Panc1 (cell line): ENCODE measurements around the gene ZNF32.

Source experiments
- POLR2AphosphoS5 ChIP-seq: IDR thresholded peaks from 2 replicates; pipeline ENCODE4 v1.6.1; 2012; ENCODE audit warnings: mild to moderate bottlenecking, low read depth, low read length, moderate library complexity
- TCF7L2 ChIP-seq: IDR thresholded peaks from 2 replicates; pipeline ENCODE4 v1.6.1; 2011; ENCODE audit warnings: mild to moderate bottlenecking, low read depth, low read length, inconsistent platforms
- TF ChIP-seq, protein P1 (sequence below): fragments of 450-650 bp; IDR thresholded peaks from 2 replicates; pipeline ENCODE4 v1.5.1; 2017; ENCODE audit warnings: mild to moderate bottlenecking
- TF ChIP-seq, protein P2 (sequence below), 2 experiments: IDR thresholded peaks; 2 replicates each; pipeline ENCODE4 v1.6.1; 2011 to 2012; ENCODE audit warnings: low read depth in 2 of 2, control low read depth in 1 of 2, low read length in 1 of 2, mild to moderate bottlenecking in 1 of 2, moderate library complexity in 1 of 2; ENCODE audit not compliant: insufficient read depth in 1 of 2

DNA sequence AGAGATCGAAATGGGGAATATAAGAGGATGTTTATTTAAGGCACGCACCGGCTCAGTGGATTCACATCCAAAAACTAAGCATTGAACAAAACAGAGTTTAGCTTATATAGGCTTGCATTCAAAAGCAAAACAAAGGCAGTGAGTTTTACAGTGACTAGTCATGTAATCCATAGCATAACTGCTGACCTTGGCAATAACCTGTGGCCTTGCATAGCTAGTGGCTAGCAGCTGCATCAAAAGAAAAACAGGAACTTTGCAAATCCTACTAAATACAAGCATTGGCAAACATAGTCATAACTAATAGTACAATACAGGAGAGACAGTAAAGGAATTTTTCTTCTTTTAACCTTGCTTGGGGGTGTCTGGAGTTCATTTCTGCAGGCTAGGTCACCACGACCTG is 52.1 kb downstream of the ZNF32 start:
- TF ChIP-seq, protein P1, sequence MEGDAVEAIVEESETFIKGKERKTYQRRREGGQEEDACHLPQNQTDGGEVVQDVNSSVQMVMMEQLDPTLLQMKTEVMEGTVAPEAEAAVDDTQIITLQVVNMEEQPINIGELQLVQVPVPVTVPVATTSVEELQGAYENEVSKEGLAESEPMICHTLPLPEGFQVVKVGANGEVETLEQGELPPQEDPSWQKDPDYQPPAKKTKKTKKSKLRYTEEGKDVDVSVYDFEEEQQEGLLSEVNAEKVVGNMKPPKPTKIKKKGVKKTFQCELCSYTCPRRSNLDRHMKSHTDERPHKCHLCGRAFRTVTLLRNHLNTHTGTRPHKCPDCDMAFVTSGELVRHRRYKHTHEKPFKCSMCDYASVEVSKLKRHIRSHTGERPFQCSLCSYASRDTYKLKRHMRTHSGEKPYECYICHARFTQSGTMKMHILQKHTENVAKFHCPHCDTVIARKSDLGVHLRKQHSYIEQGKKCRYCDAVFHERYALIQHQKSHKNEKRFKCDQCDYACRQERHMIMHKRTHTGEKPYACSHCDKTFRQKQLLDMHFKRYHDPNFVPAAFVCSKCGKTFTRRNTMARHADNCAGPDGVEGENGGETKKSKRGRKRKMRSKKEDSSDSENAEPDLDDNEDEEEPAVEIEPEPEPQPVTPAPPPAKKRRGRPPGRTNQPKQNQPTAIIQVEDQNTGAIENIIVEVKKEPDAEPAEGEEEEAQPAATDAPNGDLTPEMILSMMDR: no peak
- TF ChIP-seq, protein P2, sequence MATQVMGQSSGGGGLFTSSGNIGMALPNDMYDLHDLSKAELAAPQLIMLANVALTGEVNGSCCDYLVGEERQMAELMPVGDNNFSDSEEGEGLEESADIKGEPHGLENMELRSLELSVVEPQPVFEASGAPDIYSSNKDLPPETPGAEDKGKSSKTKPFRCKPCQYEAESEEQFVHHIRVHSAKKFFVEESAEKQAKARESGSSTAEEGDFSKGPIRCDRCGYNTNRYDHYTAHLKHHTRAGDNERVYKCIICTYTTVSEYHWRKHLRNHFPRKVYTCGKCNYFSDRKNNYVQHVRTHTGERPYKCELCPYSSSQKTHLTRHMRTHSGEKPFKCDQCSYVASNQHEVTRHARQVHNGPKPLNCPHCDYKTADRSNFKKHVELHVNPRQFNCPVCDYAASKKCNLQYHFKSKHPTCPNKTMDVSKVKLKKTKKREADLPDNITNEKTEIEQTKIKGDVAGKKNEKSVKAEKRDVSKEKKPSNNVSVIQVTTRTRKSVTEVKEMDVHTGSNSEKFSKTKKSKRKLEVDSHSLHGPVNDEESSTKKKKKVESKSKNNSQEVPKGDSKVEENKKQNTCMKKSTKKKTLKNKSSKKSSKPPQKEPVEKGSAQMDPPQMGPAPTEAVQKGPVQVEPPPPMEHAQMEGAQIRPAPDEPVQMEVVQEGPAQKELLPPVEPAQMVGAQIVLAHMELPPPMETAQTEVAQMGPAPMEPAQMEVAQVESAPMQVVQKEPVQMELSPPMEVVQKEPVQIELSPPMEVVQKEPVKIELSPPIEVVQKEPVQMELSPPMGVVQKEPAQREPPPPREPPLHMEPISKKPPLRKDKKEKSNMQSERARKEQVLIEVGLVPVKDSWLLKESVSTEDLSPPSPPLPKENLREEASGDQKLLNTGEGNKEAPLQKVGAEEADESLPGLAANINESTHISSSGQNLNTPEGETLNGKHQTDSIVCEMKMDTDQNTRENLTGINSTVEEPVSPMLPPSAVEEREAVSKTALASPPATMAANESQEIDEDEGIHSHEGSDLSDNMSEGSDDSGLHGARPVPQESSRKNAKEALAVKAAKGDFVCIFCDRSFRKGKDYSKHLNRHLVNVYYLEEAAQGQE (IDR thresholded peaks at IDR 0.05; ENCODE audit: insufficient read depth in 1 of 2, low read depth in 2 of 2, low read length in 1 of 2): no peak
- TF ChIP-seq POLR2AphosphoS5 (no peak), TCF7L2 (no peak)
